H9 (cell line): ENCODE results near the gene PDK2. TPM values are rescaled to one million over a fixed set of nuclear protein-coding genes. Genes with fewer than 3 reads are reported as not detected.

Source experiments
- DNase-seq: peaks from one replicate; pipeline ENCODE4 v3.0.0-alpha.2; 2017
- H2AFZ ChIP-seq: one replicate; pipeline ENCODE4 v1.6.1; 2013; ENCODE audit warnings: mild to moderate bottlenecking, low read length, control low read depth, moderate library complexity
- H2AK5ac ChIP-seq: 2 replicates; pipeline ENCODE4 v1.6.1; 2013; ENCODE audit warnings: low read length, control low read depth, mixed read lengths; ENCODE audit not compliant: insufficient read length
- H2BK120ac ChIP-seq: one replicate; pipeline ENCODE4 v1.6.1; 2013; ENCODE audit warnings: low read depth, mild to moderate bottlenecking, low read length, control low read depth, inconsistent platforms; ENCODE audit not compliant: poor library complexity, severe bottlenecking
- H2BK12ac ChIP-seq: 2 replicates; pipeline ENCODE4 v1.6.1; 2013; ENCODE audit warnings: low read length, control low read depth, mixed read lengths, low read depth; ENCODE audit not compliant: insufficient read length
- H2BK15ac ChIP-seq: 2 replicates; pipeline ENCODE4 v1.6.1; 2013; ENCODE audit warnings: low read depth, low read length, control low read depth
- H2BK20ac ChIP-seq: one replicate; pipeline ENCODE4 v1.6.1; 2013; ENCODE audit warnings: low read depth, mild to moderate bottlenecking, low read length, control low read depth, inconsistent platforms; ENCODE audit not compliant: poor library complexity, severe bottlenecking
- H2BK5ac ChIP-seq: 2 replicates; pipeline ENCODE4 v1.6.1; 2013; ENCODE audit warnings: low read length, control low read depth, mixed read lengths; ENCODE audit not compliant: insufficient read length
- H3K14ac ChIP-seq: 2 replicates; pipeline ENCODE4 v1.6.1; 2013; ENCODE audit warnings: low read length, control low read depth; ENCODE audit not compliant: insufficient read depth
- H3K18ac ChIP-seq: 2 replicates; pipeline ENCODE4 v1.6.1; 2013; ENCODE audit warnings: low read depth, mild to moderate bottlenecking, mixed read lengths, low read length, control low read depth; ENCODE audit not compliant: insufficient read length
- H3K23ac ChIP-seq: 2 replicates; pipeline ENCODE4 v1.6.1; 2013; ENCODE audit warnings: low read length, control low read depth, mixed read lengths, low read depth; ENCODE audit not compliant: insufficient read length
- H3K23me2 ChIP-seq: 2 replicates; pipeline ENCODE4 v1.6.1; 2013; ENCODE audit warnings: low read depth, mild to moderate bottlenecking, mixed read lengths, low read length, control low read depth; ENCODE audit not compliant: insufficient read length, poor library complexity, severe bottlenecking
- H3K27ac ChIP-seq: 2 replicates; pipeline ENCODE4 v1.5.1; 2013; ENCODE audit warnings: low read length, control low read depth, mixed read lengths, low read depth; ENCODE audit not compliant: insufficient read length
- H3K27me3 ChIP-seq: 2 replicates; pipeline ENCODE4 v1.6.1; 2013; ENCODE audit warnings: low read length, control low read depth, inconsistent platforms; ENCODE audit not compliant: insufficient read depth
- H3K4ac ChIP-seq: 2 replicates; pipeline ENCODE4 v1.6.1; 2013; ENCODE audit warnings: low read depth, mild to moderate bottlenecking, control low read depth, inconsistent platforms, low read length, moderate library complexity
- H3K4me1 ChIP-seq: 2 replicates; pipeline ENCODE4 v1.6.1; 2013; ENCODE audit warnings: low read length, control low read depth, inconsistent platforms; ENCODE audit not compliant: insufficient read depth
- H3K4me2 ChIP-seq: 2 replicates; pipeline ENCODE4 v1.6.1; 2013; ENCODE audit warnings: low read length, control low read depth, mixed read lengths; ENCODE audit not compliant: insufficient read length, insufficient read depth
- H3K56ac ChIP-seq: 2 replicates; pipeline ENCODE4 v1.6.1; 2013; ENCODE audit warnings: low read depth, mild to moderate bottlenecking, mixed read lengths, low read length, control low read depth; ENCODE audit not compliant: insufficient read length
- H3K79me1 ChIP-seq: 2 replicates; pipeline ENCODE4 v1.6.1; 2013; ENCODE audit warnings: low read depth, mild to moderate bottlenecking, moderate library complexity, low read length, control low read depth, inconsistent platforms; ENCODE audit not compliant: insufficient read depth, poor library complexity, severe bottlenecking
- H3K79me2 ChIP-seq: 2 replicates; pipeline ENCODE4 v1.6.1; 2013; ENCODE audit warnings: low read length, control low read depth, inconsistent platforms; ENCODE audit not compliant: insufficient read depth
- H3K9ac ChIP-seq: 2 replicates; pipeline ENCODE4 v1.6.1; 2013; ENCODE audit warnings: low read length, control low read depth, mixed read lengths; ENCODE audit not compliant: insufficient read length; ENCODE audit errors: extremely low read depth
- H3K9me3 ChIP-seq: one replicate; pipeline ENCODE4 v1.6.1; 2013; ENCODE audit warnings: low read depth, low read length, inconsistent platforms; ENCODE audit not compliant: control insufficient read depth
- H3T11ph ChIP-seq: one replicate; pipeline ENCODE4 v1.6.1; 2013; ENCODE audit warnings: mild to moderate bottlenecking, low read length, control low read depth, inconsistent platforms
- H4K20me1 ChIP-seq: one replicate; pipeline ENCODE4 v1.6.1; 2013; ENCODE audit not compliant: control insufficient read depth, insufficient read length, insufficient read depth
- H4K5ac ChIP-seq: 2 replicates; pipeline ENCODE4 v1.6.1; 2013; ENCODE audit warnings: low read depth, mild to moderate bottlenecking, mixed read lengths, low read length, control low read depth; ENCODE audit not compliant: insufficient read length
- H4K8ac ChIP-seq: replicated peaks from 2 replicates; pipeline ENCODE4 v1.6.1; 2013; ENCODE audit warnings: low read length, control low read depth, mixed read lengths, low read depth; ENCODE audit not compliant: insufficient read length
- H4K91ac ChIP-seq: 2 replicates; pipeline ENCODE4 v1.6.1; 2013; ENCODE audit warnings: low read depth, mild to moderate bottlenecking, moderate library complexity, mixed read lengths, low read length, control low read depth; ENCODE audit not compliant: insufficient read length
- H3K27ac Mint-ChIP-seq, 3 experiments: 2 replicates in 2 of 3; 3 replicates in 1 of 3; pipeline ENCODE4 v1.8.0; 2020 to 2021; ENCODE audit warnings: mixed read lengths in 3 of 3, mild to moderate bottlenecking in 1 of 3, moderate library complexity in 1 of 3
- H3K27me3 Mint-ChIP-seq: 2 replicates; pipeline ENCODE4 v1.8.0; 2021; ENCODE audit warnings: low read depth, mild to moderate bottlenecking, moderate library complexity, mixed read lengths
- H3K36me3 Mint-ChIP-seq, 3 experiments: 2 replicates in 2 of 3; 3 replicates in 1 of 3; pipeline ENCODE4 v1.8.0; 2020 to 2021; ENCODE audit warnings: low read depth in 3 of 3, mixed read lengths in 3 of 3; ENCODE audit not compliant: insufficient read depth in 1 of 3
- H3K4me1 Mint-ChIP-seq, 2 experiments: 2 replicates each; pipeline ENCODE4 v1.8.0; 2020; ENCODE audit warnings: mixed read lengths in 2 of 2
- H3K4me3 Mint-ChIP-seq, 2 experiments: 2 replicates in 1 of 2; 3 replicates in 1 of 2; pipeline ENCODE4 v1.8.0; 2020 to 2021; ENCODE audit warnings: mild to moderate bottlenecking in 2 of 2, mixed read lengths in 2 of 2, moderate library complexity in 1 of 2
- H3K9me3 Mint-ChIP-seq, 2 experiments: 2 replicates in 1 of 2; 3 replicates in 1 of 2; pipeline ENCODE4 v1.8.0; 2020; ENCODE audit warnings: mild to moderate bottlenecking in 2 of 2, mixed read lengths in 2 of 2, moderate library complexity in 1 of 2
- WGBS: extraction: QIAGEN DNeasy Blood & Tissue Kit; methylation state at CpG from one replicate; pipeline ENCODE4 v1.1.7; 2013; ENCODE audit warnings: missing lambda C conversion rate, low lambda C conversion rate, mixed read lengths; ENCODE audit not compliant: insufficient read length; ENCODE audit errors: extremely low coverage; 5-methylcytosine and 5-hydroxymethylcytosine counted together
- total RNA-seq: library from RNA; stranded (reverse); gene quantifications from 2 replicates; pipeline ENCODE4 v1.2.1, GENCODE V29; 2021
- TF ChIP-seq, protein P1 (sequence below): fragments of 200-600 bp; sonication (generic); conservative IDR thresholded peaks from 3 replicates; pipeline ENCODE4 v1.8.0; 2021; ENCODE audit warnings: antibody characterized with exemption, mild to moderate bottlenecking

PDK2 gene
- total RNA-seq, 1 experiment from 2014 or later, result 19.9 TPM

DNA sequence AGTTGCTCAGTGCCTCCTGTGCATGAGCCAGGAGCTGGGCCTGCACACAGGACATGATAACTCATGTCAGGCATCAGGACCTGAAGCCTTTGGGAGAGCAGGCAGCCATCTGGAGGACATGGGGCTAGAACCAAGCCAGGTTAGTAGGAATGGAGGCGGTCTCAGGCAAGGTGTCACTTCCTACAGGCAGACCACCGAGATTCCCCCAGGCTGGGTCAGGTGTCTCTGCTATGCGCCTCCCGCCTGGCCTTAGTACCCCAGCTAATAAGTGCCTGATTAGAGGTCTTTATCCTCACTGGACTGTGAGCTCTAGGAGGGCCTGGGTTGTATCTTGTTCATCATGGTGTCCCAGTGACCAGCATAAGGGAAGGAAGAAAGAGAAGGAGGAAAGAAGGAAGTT lies 19.2 kb downstream of the PDK2 start:
- H2AK5ac ChIP-seq, result no peak overlapping the region
- TF ChIP-seq, protein P1, sequence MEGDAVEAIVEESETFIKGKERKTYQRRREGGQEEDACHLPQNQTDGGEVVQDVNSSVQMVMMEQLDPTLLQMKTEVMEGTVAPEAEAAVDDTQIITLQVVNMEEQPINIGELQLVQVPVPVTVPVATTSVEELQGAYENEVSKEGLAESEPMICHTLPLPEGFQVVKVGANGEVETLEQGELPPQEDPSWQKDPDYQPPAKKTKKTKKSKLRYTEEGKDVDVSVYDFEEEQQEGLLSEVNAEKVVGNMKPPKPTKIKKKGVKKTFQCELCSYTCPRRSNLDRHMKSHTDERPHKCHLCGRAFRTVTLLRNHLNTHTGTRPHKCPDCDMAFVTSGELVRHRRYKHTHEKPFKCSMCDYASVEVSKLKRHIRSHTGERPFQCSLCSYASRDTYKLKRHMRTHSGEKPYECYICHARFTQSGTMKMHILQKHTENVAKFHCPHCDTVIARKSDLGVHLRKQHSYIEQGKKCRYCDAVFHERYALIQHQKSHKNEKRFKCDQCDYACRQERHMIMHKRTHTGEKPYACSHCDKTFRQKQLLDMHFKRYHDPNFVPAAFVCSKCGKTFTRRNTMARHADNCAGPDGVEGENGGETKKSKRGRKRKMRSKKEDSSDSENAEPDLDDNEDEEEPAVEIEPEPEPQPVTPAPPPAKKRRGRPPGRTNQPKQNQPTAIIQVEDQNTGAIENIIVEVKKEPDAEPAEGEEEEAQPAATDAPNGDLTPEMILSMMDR, result no peak
- DNase-seq, result no peak
- H3K36me3 Mint-ChIP-seq, result peaks cover 0 to 10% (median 0%) of the 10 kb centered on the region in 3 experiments; a peak in 1 of 7 replicates
- peaks cover 16 to 26% of the 10 kb centered on the region in 2 experiments for H3K4me1 Mint-ChIP-seq
- peaks cover 38% of the 10 kb centered on the region for H3K27me3 Mint-ChIP-seq
- WGBS, result no CpG with 5 or more reads among the region's 4 CpGs
- H3K14ac ChIP-seq, result no peak overlapping the region
- no peaks in the 10 kb centered on the region for H3K79me1 ChIP-seq
- H3K9ac ChIP-seq, result no peak overlapping the region
- no peak overlapping the region for H3T11ph ChIP-seq
- no peak overlapping the region for H2BK12ac ChIP-seq
- H3K79me2 ChIP-seq, result no peaks in the 10 kb centered on the region
- H3K9me3 Mint-ChIP-seq, result no peaks in the 10 kb centered on the region; a peak in 1 of 5 replicates
- no peak overlapping the region for H3K27ac ChIP-seq
- no peak overlapping the region for H2AFZ ChIP-seq
- no peak overlapping the region for H3K18ac ChIP-seq
- H3K4ac ChIP-seq, result no peak overlapping the region
- H2BK120ac ChIP-seq, result no peak overlapping the region
- no peak overlapping the region for H3K4me2 ChIP-seq
- H2BK15ac ChIP-seq, result no peak overlapping the region
- no peak overlapping the region for H4K91ac ChIP-seq
- no peak overlapping the region for H4K8ac ChIP-seq
- no peak overlapping the region for H3K56ac ChIP-seq
- no peak overlapping the region for H2BK5ac ChIP-seq
- H4K5ac ChIP-seq, result no peak overlapping the region
- H3K4me3 Mint-ChIP-seq, result no peak overlapping the region
- H3K27ac Mint-ChIP-seq, result no peak overlapping the region
- H3K23me2 ChIP-seq, result no peaks in the 10 kb centered on the region
- no peaks in the 10 kb centered on the region for H3K9me3 ChIP-seq
- H2BK20ac ChIP-seq, result no peak overlapping the region
- no peaks in the 10 kb centered on the region for H4K20me1 ChIP-seq
- no peaks in the 10 kb centered on the region; the same call in 1 of the 2 replicates for H3K27me3 ChIP-seq
- peaks cover 9% of the 10 kb centered on the region; the same call in 1 of the 2 replicates for H3K4me1 ChIP-seq
- no peak overlapping the region for H3K23ac ChIP-seq
